K562 (cell line): ENCODE results near the gene GHR. TPM values are rescaled to one million over a fixed set of nuclear protein-coding genes. Genes with fewer than 3 reads are reported as not detected.

ENCODE experiments used
- ATAC-seq: fragments of 200-7000 bp; cut with Tn5 transposase; 3 replicates; pipeline ENCODE4 v1.9.1; 2020; ENCODE audit warnings: moderate library complexity
- BruUV-seq: library from RNA; stranded (reverse); fragments of 400-500 nt; replicated peaks from 2 replicates; lab custom pipeline; 2021; lab: Mats Ljungman, UMichigan
- CTCF ChIA-PET: fragments of 300-600 bp; formaldehyde crosslinking; extraction: SDS; loops from one replicate; lab custom pipeline; 2021; ENCODE audit warnings: low intra/inter-chr PET ratio; lab: Yijun Ruan, JAX
- POLR2A ChIA-PET: fragments of 300-600, 350-650 bp; sonication (Branson Sonifier 250); formaldehyde crosslinking; extraction: SDS; loops from one replicate; lab custom pipeline; 2021; ENCODE audit warnings: antibody characterized with exemption, inconsistent platforms; lab: Yijun Ruan, JAX
- DNase-seq, 4 experiments: peaks; one replicate each; pipeline versions ENCODE4 v3.0.0 to v3.0.0-alpha.2; 2011 to 2018; ENCODE audit warnings: low spot score in 3 of 4, mixed read lengths in 3 of 4; ENCODE audit errors: extremely low read depth in 1 of 4
- FAIRE-seq: peaks from 2 replicates; lab custom pipeline; 2011; peaks lifted over from hg19 to GRCh38; lab: Jason Lieb, UNC
- H2AFZ ChIP-seq: 2 replicates; pipeline ENCODE4 v1.6.0; 2011; ENCODE audit warnings: low read depth, low read length, control low read depth, inconsistent platforms
- H3K27ac ChIP-seq: fragments of 200-600 bp; 3 replicates; pipeline ENCODE4 v1.8.0; 2011; ENCODE audit warnings: low read depth, mild to moderate bottlenecking, control low read depth, inconsistent platforms, low read length, moderate library complexity, mixed read lengths; ENCODE audit errors: extremely low read depth
- H3K27me3 ChIP-seq, 2 experiments: fragments of 300-600 bp in 1 of 2; 2 replicates in 1 of 2; 3 replicates in 1 of 2; pipeline versions ENCODE4 v1.6.0 to v1.8.0; 2011; ENCODE audit warnings: inconsistent platforms in 2 of 2, low read length in 2 of 2, mild to moderate bottlenecking in 1 of 2, mixed read lengths in 1 of 2, moderate library complexity in 1 of 2; ENCODE audit not compliant: control insufficient read depth in 2 of 2, insufficient read depth in 2 of 2
- H3K36me3 ChIP-seq: fragments of 300-600 bp; 3 replicates; pipeline ENCODE4 v1.8.0; 2011; ENCODE audit warnings: mild to moderate bottlenecking, low read length, inconsistent platforms; ENCODE audit not compliant: control insufficient read depth, insufficient read depth
- H3K4me1 ChIP-seq, 2 experiments: fragments of 200-600 bp in 1 of 2; replicated peaks in 1 of 2; 2 replicates in 1 of 2; 3 replicates in 1 of 2; pipeline versions ENCODE4 v1.5.1 to v1.8.0; 2011; ENCODE audit warnings: inconsistent platforms in 2 of 2, low read length in 2 of 2, mild to moderate bottlenecking in 1 of 2, mixed read lengths in 1 of 2, moderate library complexity in 1 of 2; ENCODE audit not compliant: control insufficient read depth in 2 of 2, insufficient read depth in 2 of 2
- H3K4me2 ChIP-seq: 2 replicates; pipeline ENCODE4 v1.6.1; 2011; ENCODE audit warnings: low read length, control low read depth, inconsistent platforms, mixed read lengths; ENCODE audit not compliant: insufficient read depth
- H3K4me3 ChIP-seq: fragments of 200-600 bp; sonication (generic), shearing (Covaris generic); 2 replicates; pipeline ENCODE4 v1.5.1; 2016; ENCODE audit warnings: control low read depth, inconsistent platforms
- H3K79me2 ChIP-seq: fragments of 200-600 bp; 3 replicates; pipeline ENCODE4 v1.8.0; 2011; ENCODE audit warnings: low read length, inconsistent platforms; ENCODE audit not compliant: control insufficient read depth, insufficient read depth
- H3K9ac ChIP-seq, 2 experiments: 2 replicates each; pipeline versions ENCODE4 v1.6.0 to v1.6.1; 2011; ENCODE audit warnings: low read depth in 2 of 2, low read length in 2 of 2, control low read depth in 1 of 2, inconsistent platforms in 1 of 2, mild to moderate bottlenecking in 1 of 2, mixed read lengths in 1 of 2; ENCODE audit not compliant: insufficient read depth in 1 of 2
- H3K9me1 ChIP-seq: one replicate; pipeline ENCODE4 v1.6.0; 2011; ENCODE audit warnings: inconsistent platforms, mild to moderate bottlenecking, low read length, moderate library complexity; ENCODE audit not compliant: control insufficient read depth, insufficient read depth
- H3K9me3 ChIP-seq: replicated peaks from 2 replicates; pipeline ENCODE4 v1.5.1; 2011; ENCODE audit warnings: low read depth, low read length, inconsistent platforms; ENCODE audit not compliant: control insufficient read depth, insufficient read depth
- H4K20me1 ChIP-seq: replicated peaks from 2 replicates; pipeline ENCODE4 v1.6.1; 2011; ENCODE audit warnings: low read length, inconsistent platforms, mixed read lengths; ENCODE audit not compliant: control insufficient read depth, insufficient read depth
- CBX8 ChIP-seq: fragments of 200-600 bp; sonication (generic); IDR thresholded peaks from 2 replicates; pipeline ENCODE4 v1.6.1; 2012; ENCODE audit warnings: borderline replicate concordance, mixed run types, low read depth, mild to moderate bottlenecking, moderate library complexity, mixed read lengths, low read length, control low read depth, inconsistent platforms; ENCODE audit not compliant: poor library complexity, severe bottlenecking; ENCODE audit errors: extremely low read depth
- DACH1 ChIP-seq: fragments of 450-650 bp; IDR thresholded peaks from 2 replicates; pipeline ENCODE4 v1.6.1; 2018; ENCODE audit not compliant: partially characterized antibody
- ETV5 ChIP-seq: sonication (generic); formaldehyde crosslinking; IDR thresholded peaks from 2 replicates; pipeline ENCODE4 v1.4.0; 2020; ENCODE audit warnings: low read depth, mild to moderate bottlenecking, missing genetic modification reagents
- FOXJ2 ChIP-seq: fragments of 200-800 bp; sonication (Bioruptor generic); IDR thresholded peaks from 2 replicates; pipeline ENCODE4 v1.6.1; 2016; ENCODE audit warnings: missing genetic modification characterization, missing compliant biosample characterization
- FOXP1 ChIP-seq: sonication (generic); formaldehyde crosslinking; IDR thresholded peaks from 2 replicates; pipeline ENCODE4 v1.8.0; 2022; ENCODE audit warnings: mild to moderate bottlenecking, missing genetic modification reagents
- NFIX ChIP-seq: fragments of 250-450 bp; sonication (Bioruptor Pico); IDR thresholded peaks from 2 replicates; pipeline ENCODE4 v1.4.0; 2020; ENCODE audit warnings: low read depth, mild to moderate bottlenecking, moderate library complexity
- POLR2H ChIP-seq: IDR thresholded peaks from 2 replicates; pipeline ENCODE4 v1.6.1; 2016; ENCODE audit warnings: missing genetic modification characterization, low read depth, mild to moderate bottlenecking, control low read depth, missing compliant biosample characterization, moderate library complexity
- POU5F1 ChIP-seq: fragments of 150-350 bp; IDR thresholded peaks from 2 replicates; pipeline ENCODE4 v1.6.1; 2014; ENCODE audit warnings: borderline replicate concordance, low read length, low read depth, mild to moderate bottlenecking; ENCODE audit not compliant: partially characterized antibody
- PRMT5 ChIP-seq: sonication (generic); formaldehyde crosslinking; IDR thresholded peaks from 2 replicates; pipeline ENCODE4 v1.5.0; 2020; ENCODE audit warnings: missing genetic modification reagents
- TBL1XR1 ChIP-seq, 2 experiments: IDR thresholded peaks; 2 replicates each; pipeline ENCODE4 v1.6.1; 2012; ENCODE audit warnings: improper control_type of control experiment in 2 of 2, low read length in 2 of 2, mild to moderate bottlenecking in 1 of 2
- ZNF217 ChIP-seq: sonication (generic); formaldehyde crosslinking; IDR thresholded peaks from 2 replicates; pipeline ENCODE4 v1.8.0; 2022; ENCODE audit warnings: mild to moderate bottlenecking, missing genetic modification reagents
- ZNF24 ChIP-seq: fragments of 450-650 bp; IDR thresholded peaks from 2 replicates; pipeline ENCODE4 v1.6.1; 2016
- WGBS: fragments of 100-300 bp; shearing (Covaris generic); methylation state at CpG from one replicate; pipeline ENCODE4 v1.1.6; 2016; ENCODE audit warnings: low coverage, mixed read lengths; ENCODE audit not compliant: insufficient coverage; ENCODE audit errors: missing lambda C conversion rate; 5-methylcytosine and 5-hydroxymethylcytosine counted together
- in situ Hi-C: fragments of 300-500 bp; cut with MboI; formaldehyde crosslinking; loops from 4 replicates; pipeline ENCODE4 v1.15.0; 2018; ENCODE audit warnings: inconsistent platforms, mixed read lengths
- intact Hi-C: fragments of 100-400 bp; cut with micrococcal nuclease; formaldehyde crosslinking; loops from 2 replicates; pipeline ENCODE4 v1.14.2; 2022
- polyA plus RNA-seq, 8 experiments: library from polyadenylated mRNA; depleted of rRNA in 4 of 8; stranded (reverse) in 5 of 8; unstranded in 3 of 8; fragments of >200 nt; fragmentation: Nextera tagmentation in 2 of 8; fragmentation: Illumina TruSeq in 1 of 8; extraction: Ambion mirVana in 2 of 8; extraction: Trizol in 1 of 8; gene quantifications; 2 replicates each; pipeline versions ENCODE4 v1.2.1 to v1.2.3, GENCODE V29; 2011 to 2014; ENCODE audit warnings: inconsistent platforms in 1 of 8, missing spikeins in 1 of 8
- total RNA-seq, 7 experiments: library from RNA; depleted of rRNA in 6 of 7; stranded (reverse); fragments of >200 nt in 6 of 7; fragmentation: Illumina TruSeq in 2 of 7; extraction: Trizol in 2 of 7; gene quantifications; 2 replicates each; pipeline versions ENCODE4 v1.2.1 to v1.2.3, GENCODE V29; 2011 to 2021; ENCODE audit warnings: low replicate concordance in 1 of 7
- TF ChIP-seq, protein P1 (sequence below): fragments of 250-450 bp; sonication (Bioruptor Pico); IDR thresholded peaks from 2 replicates; pipeline ENCODE4 v1.4.0; 2020; ENCODE audit warnings: mild to moderate bottlenecking, moderate library complexity
- TF ChIP-seq, protein P2 (sequence below): sonication (generic); formaldehyde crosslinking; IDR thresholded peaks from 2 replicates; pipeline ENCODE4 v1.8.0; 2022; ENCODE audit warnings: missing genetic modification reagents, mild to moderate bottlenecking, borderline replicate concordance

Gene GHR
- total and polyA plus RNA-seq, 9 of the 15 experiments (the other 6 are each of a cell fraction or from before 2014, with no cell fraction given): 0.01 to 0.13 (median 0.07) TPM; not detected in 5

GRCh38 chr5:42483472-42484154 lies 60.4 kb downstream of the GHR start:
- CTCF ChIA-PET: no interaction called here
- BruUV-seq: no TSS peak

GRCh38 chr5:42487077-42487476 lies 63.8 kb downstream of the GHR start:
- DNase-seq: no peak

More at GRCh38 chr5:42483472-42484154, 60.4 kb downstream of the GHR start:
- Histone ChIP-seq H3K79me2 (no peaks in the 10 kb centered on the region), H4K20me1 (no peaks in the 10 kb centered on the region), H3K9ac (no peak overlapping the region), H3K27ac (no peak overlapping the region), H3K4me3 (no peak overlapping the region), H3K4me1 (no peaks in the 10 kb centered on the region), H3K36me3 (no peaks in the 10 kb centered on the region), H3K9me1 (no peaks in the 10 kb centered on the region), H2AFZ (no peak overlapping the region), H3K27me3 (no peaks in the 10 kb centered on the region), H3K4me2 (no peak overlapping the region), H3K9me3 (no peaks in the 10 kb centered on the region)
- under 1% methylated on average over 5 of the region's 5 CpGs for WGBS
- POLR2A ChIA-PET: interaction anchor here (0.6 kb wide), 1 partner anchor 458 kb away, joined by 3 read pairs; no protein-coding TSS in a partner anchor
- in situ Hi-C loops: no loop called here
- no peak for ATAC-seq
- TF ChIP-seq PRMT5 (no peak), ZNF24 (no peak)
- TF ChIP-seq, protein P1, sequence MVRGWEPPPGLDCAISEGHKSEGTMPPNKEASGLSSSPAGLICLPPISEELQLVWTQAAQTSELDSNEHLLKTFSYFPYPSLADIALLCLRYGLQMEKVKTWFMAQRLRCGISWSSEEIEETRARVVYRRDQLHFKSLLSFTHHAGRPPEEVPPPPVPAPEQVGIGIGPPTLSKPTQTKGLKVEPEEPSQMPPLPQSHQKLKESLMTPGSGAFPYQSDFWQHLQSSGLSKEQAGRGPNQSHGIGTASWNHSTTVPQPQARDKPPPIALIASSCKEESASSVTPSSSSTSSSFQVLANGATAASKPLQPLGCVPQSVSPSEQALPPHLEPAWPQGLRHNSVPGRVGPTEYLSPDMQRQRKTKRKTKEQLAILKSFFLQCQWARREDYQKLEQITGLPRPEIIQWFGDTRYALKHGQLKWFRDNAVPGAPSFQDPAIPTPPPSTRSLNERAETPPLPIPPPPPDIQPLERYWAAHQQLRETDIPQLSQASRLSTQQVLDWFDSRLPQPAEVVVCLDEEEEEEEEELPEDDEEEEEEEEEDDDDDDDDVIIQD: no peak
- intact Hi-C loops: no loop called here
- no peak for DNase-seq
- FAIRE-seq: no peak

More at GRCh38 chr5:42487077-42487476, 63.8 kb downstream of the GHR start:
- no peak for TF ChIP-seq CBX8
- TF ChIP-seq DACH1: no peak
- TF ChIP-seq POLR2H (tag): no peak
- TF ChIP-seq FOXJ2 (tag): no peak
- no peak for TF ChIP-seq ETV5 (CRISPR knock-in tag)
- TF ChIP-seq FOXP1: no peak
- no peak for TF ChIP-seq ZNF217 (CRISPR knock-in tag)
- no peak for TF ChIP-seq TBL1XR1 (IDR thresholded peaks at IDR 0.05; ENCODE audit: low read length in 2 of 2)
- TF ChIP-seq NFIX (CRISPR knock-in tag): no peak
- TF ChIP-seq, protein P2, sequence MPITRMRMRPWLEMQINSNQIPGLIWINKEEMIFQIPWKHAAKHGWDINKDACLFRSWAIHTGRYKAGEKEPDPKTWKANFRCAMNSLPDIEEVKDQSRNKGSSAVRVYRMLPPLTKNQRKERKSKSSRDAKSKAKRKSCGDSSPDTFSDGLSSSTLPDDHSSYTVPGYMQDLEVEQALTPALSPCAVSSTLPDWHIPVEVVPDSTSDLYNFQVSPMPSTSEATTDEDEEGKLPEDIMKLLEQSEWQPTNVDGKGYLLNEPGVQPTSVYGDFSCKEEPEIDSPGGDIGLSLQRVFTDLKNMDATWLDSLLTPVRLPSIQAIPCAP (CRISPR knock-in tag): no peak
- TF ChIP-seq POU5F1: no peak
- Histone ChIP-seq H3K9me3 (no peaks in the 10 kb centered on the region), H3K36me3 (no peaks in the 10 kb centered on the region), H3K4me1 (no peaks in the 10 kb centered on the region), H3K4me3 (no peak overlapping the region), H2AFZ (no peak overlapping the region), H3K27ac (no peak overlapping the region), H3K9ac (no peak overlapping the region), H3K27me3 (no peaks in the 10 kb centered on the region), H3K9me1 (no peaks in the 10 kb centered on the region), H3K79me2 (no peaks in the 10 kb centered on the region), H3K4me2 (no peak overlapping the region), H4K20me1 (no peaks in the 10 kb centered on the region)
- ChIA-PET CTCF (no interaction called here), POLR2A (no interaction called here)
- BruUV-seq: no TSS peak
- in situ Hi-C loops: no loop called here
- FAIRE-seq (no peak), ATAC-seq (no peak)
- WGBS: 0% methylated on average over 3 of the region's 3 CpGs
- intact Hi-C loops: no loop called here
